T47D (cell line): Measurements from ENCODE around the gene TREX2.

ENCODE experiments used
- DNase-seq, 2 experiments: peaks; one replicate each; pipeline versions ENCODE4 v3.0.0 to v3.0.0-alpha.2; 2011 to 2012; ENCODE audit warnings: low read depth in 1 of 2, low spot score in 1 of 2
- JUND ChIP-seq: IDR thresholded peaks from 2 replicates; pipeline ENCODE4 v1.6.1; 2012; ENCODE audit warnings: low read depth
- in situ Hi-C: cut with HindIII; loops from 2 replicates; pipeline ENCODE4 v1.10.0; 2016; ENCODE audit warnings: low sequenced_read_pairs, low pct_unique_long_range_greater_than_20kb

Gene TREX2

DNA sequence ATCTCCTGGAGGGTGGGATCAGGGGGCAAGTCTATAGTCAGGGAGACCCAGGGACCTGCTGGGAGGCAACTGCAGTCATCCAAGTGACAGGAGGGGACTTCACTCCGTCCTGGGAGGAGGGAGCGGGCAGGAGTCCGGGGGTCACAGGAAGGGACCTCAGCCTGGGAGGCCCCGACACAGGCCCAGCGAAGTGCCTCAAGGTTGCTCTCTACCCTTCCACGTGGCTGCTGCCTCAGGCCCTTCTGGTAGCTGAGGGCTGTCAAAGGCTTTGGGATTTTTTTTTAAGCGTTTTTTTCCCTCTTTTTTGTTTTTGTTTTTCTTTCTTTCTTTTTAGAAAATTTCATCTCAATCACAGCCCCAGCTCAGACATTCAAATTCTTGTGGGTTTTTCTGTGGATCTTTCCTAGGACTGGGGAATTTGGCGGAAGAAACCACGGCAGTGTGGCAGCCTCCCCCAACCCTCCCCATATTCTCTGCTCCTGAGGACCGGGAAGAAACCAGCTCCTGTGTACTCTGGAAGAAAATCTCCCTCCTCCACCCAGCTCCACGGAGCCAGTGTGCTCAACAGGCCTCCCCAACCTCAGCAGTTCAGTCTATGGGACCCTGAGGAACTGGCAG, 25.9 kb upstream of the TREX2 start:
- no peak for TF ChIP-seq JUND
- no peak for DNase-seq
- in situ Hi-C loops = no loop called here

DNA sequence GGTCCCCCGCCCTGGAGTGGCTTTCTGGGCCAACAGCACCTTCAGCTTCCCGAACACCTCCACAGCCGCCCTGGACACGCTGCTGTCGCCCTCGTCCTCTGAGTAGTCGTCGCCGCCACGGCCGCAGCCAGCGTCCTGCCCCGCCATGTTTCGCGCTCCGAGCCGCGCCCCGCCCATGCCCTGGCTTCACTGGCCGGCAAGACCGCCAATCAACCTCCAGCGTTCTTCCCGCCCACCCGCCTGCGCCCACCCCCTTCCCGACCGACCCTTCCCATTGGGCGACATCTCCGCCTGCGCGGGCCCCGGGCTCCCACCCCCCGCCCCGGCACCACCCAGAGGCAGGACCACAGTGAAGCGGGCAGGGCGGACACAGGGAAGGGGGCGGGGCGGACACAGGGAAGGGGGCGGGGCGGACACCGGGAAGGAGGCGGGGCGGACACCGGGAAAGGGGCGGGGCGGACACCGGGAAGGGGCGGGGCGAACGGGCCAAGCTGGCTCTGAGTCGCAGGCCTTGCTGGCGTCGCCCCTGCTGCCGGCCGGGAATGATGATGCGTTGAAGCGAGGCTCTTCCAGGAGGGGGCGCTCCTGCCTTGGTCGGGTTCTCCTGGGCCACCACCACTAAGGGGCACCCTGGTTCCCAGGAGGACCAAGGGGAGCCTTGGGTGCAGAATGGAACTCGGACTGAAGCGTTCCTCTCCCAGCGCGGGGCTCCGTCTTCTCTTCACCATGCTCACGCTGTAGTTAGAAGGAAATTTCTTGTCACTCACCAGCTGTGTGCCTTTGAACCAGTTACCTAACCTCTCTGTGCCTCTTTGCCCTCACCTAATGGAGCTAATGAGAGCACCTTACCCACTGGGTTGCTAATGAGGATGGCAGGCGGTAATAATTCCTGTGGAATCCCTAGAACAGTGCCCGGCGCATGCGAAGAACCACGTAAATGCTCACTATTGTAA, 24.8 kb upstream of the TREX2 start, which contains the start of gene HAUS7:
TSS of gene HAUS7 (minus strand) at position 166 of the 953 bp plus-strand sequence. CDS start at position 147, 19 bp downstream.
- no peak for TF ChIP-seq JUND
- in situ Hi-C loops = no loop called here
- peak; percentile 77 to 90 for DNase-seq

DNA sequence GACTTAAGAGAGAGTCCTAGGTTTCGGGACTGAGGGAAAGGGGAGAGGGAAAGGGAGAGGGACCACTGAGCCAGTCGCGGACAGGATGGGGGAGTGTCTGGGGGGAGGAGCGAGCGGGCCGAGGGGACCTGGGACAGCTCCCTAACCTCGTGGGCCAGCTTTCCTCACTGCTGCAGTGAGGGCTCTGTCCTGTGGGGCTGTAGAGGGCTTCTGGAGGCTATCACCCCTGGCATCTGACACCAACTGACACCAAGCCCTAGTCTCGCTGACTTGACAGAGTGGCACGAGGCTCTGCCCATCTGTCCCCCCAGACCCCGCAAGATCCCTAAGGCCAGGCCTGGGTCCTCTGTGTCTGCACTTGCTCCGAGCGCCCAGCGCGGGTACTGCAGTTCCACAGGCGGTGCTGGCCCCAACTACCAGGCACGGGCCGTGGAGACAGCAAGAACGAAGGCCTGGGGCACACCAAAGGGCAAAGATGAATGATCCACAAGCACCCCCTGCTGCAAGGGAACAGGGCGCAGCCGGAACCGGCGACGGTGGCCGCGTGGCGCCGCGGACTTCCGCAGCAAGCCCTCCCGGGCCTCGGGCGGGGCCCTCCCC, 24.1 kb upstream of the TREX2 start:
- DNase-seq = no peak
- in situ Hi-C loops = no loop called here
- no peak for TF ChIP-seq JUND

DNA sequence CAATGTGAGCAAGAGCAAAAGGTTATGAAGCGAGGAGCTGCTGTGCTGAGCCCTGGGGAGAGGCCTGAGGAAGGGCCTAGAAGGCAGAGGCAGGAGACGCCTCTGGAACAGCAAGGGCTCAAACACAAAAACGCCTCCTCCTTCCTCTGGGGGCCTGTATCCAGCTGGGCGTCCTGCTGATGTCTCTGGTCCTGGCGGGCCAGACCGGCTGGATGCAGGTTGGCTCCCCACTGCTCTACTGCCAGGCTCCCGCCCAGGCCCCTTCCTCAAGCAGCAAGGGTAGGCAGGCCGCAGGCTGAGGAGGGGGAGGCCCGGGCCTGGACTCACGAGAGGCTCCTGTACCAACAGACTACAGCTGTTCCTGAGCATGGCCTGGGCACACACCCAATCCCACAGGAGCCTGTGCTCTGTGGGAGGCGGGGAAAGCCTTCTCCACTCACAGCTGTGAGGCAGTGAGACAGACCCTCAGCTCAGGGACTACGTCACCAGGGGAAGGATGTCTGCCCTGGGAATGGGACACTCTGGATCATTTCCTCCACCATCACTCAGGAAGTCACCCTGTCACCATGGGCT, 22.2 kb upstream of the TREX2 start:
- DNase-seq = no peak
- in situ Hi-C loops = no loop called here
- no peak for TF ChIP-seq JUND

DNA sequence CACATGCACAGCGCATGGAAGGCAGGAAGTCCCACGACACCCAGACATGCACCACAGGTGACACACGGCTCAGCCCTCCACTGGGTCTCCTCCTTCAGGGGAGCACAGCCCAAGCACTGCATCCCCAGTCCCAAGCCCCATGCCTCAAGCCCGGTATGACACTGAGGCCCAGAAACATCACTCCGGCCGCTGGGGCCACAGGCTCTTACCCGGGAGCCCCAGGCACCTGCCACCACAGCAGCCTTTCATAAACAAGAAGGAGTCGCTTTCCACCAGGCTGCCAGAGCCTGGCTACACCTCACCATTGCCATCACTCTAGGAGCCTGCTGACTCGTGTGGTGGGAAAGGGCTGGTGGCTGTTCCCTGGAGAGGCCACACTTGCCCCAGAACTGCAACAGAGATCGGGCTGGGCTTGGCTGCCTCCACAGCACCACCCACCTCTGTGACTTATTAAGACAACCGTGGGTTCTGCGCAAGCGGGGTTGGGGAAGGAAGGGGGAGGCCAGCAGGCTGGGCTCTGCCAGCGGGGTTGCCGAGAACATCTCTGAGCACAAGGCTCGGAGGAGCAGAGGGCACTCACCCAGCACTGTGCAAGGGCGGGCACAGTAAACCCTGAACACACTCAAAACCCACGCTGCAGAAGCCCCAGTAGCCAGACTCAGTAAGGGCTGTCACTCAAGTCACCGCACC, 20.0 kb upstream of the TREX2 start:
- in situ Hi-C loops = no loop called here
- no peak for TF ChIP-seq JUND
- no peak for DNase-seq

DNA sequence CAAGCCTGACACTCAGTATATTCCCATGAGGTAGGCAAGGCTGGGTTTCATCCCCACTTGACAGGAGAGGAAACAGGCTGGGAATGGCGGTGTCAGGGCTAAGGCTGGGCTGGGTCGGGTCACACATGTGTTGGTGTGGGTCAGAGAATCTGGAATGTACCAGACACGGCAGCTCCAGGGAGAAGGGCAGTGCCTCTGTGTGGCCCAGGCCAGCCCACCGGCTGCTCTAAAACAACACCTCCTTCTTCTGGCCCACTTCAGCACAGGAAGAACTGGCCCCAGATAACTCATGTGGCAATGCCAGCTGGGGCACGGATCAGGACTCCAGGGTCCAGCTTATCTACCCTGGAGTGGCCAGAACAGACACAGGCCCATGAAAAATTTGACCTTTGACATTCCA, 18.3 kb upstream of the TREX2 start:
- in situ Hi-C loops = no loop called here
- no peak for DNase-seq
- no peak for TF ChIP-seq JUND

DNA sequence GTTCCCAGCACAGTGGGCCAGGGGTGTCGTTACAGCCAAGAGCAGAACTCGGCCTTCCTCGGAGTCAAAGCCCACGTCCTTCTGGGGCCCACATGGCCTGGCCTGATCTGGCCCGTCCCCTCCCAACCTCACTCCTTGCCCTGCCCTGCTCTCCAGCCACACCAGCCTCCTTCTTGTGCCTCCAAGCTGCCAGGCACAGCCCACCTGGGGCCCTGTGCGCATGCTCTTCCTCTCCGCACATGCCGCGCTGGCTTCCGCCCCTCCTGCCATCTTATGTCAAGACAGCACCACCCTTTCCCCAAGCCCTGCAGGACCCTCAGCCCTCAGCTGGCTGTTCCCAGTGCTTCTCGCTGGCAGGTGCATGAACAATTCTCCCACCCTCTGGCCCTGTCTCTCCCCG, 17.7 kb upstream of the TREX2 start:
- in situ Hi-C loops = no loop called here
- no peak for TF ChIP-seq JUND
- DNase-seq = no peak

DNA sequence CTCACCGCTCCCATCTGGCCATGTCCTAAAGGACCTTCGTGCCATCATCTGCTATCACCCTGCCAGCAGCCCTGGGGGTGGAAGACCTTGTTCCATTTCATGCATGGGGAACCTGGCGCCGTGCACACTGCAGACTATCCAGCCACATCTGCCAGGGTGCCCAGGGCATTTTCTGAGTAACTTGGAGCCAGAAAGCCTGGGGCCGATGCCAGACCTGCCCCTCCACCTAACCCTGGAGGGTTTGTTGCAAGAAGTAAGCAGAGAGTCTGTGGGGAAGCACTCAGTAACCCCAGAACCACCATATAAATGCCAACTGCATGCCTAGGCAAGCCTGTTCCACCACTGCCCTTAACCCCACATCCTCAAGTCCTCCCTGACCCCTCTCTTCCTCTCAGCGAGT, 17.2 kb upstream of the TREX2 start:
- no peak for DNase-seq
- in situ Hi-C loops = no loop called here

DNA sequence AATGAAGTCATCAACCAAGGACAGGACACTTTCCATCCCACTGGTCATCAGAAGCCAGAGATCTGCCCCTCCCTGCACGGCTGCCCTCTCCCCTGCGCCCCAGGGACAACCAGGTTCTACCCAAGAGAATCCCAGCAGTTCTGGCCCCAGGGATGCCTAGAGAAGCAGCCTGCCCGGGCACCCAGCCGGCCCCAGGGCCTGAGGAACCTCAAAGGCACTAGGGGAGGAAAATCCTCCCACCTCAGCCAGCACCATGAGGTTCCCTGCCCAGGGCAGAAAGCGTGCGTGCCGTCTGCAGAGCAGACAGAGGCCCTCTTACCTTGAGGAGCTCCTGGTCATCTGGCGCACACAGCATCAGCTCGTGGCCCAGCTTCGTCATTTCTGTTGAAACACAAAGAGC, 16.4 kb upstream of the TREX2 start:
- TF ChIP-seq JUND = no peak
- DNase-seq = no peak
- in situ Hi-C loops = no loop called here

More for the DNA sequence above, 17.2 kb upstream of the TREX2 start:
- TF ChIP-seq JUND = no peak

DNA sequence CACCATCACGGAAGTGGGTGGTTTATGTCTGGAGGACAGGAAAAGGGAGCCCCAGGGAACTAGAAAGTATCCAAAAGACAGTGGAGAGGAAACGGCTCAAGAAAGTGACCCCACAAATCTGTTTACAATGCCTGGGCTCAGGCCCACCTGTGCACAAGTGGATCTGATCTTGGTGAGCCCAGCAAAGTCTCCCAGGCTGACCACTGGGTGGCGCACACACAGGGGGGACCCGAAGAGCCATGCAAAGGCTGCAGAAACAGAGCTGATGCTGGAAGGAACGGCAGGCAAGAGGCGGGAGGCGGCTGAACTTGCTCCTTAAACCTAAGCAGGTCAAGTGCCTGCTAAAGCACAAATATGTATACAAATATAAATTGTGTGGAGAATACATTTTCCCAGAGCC, 15.0 kb upstream of the TREX2 start:
- DNase-seq = peak in 1 of 2 experiments; percentile 52
- no peak for TF ChIP-seq JUND
- in situ Hi-C loops = no loop called here

DNA sequence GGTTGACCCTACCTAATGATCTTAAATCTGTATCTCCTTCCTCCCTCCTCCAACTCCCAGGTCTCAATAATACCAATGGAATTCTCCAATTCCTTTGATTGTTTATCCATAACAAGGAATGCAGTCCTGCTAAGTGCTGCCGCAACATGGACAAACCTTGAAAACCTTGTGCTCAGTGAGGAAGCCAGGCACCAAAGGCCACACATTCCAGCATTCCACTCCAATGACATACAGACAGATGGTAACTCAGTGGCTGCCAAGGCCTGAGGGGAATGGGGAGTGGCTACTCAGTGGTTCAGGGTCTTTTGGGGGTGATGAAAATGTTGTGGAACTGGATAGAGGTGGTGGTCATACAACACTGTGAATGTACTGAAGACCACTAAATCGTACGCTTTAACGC, 14.1 kb upstream of the TREX2 start:
- TF ChIP-seq JUND = no peak
- DNase-seq = peak in 1 of 2 experiments; percentile 64
- in situ Hi-C loops = no loop called here

DNA sequence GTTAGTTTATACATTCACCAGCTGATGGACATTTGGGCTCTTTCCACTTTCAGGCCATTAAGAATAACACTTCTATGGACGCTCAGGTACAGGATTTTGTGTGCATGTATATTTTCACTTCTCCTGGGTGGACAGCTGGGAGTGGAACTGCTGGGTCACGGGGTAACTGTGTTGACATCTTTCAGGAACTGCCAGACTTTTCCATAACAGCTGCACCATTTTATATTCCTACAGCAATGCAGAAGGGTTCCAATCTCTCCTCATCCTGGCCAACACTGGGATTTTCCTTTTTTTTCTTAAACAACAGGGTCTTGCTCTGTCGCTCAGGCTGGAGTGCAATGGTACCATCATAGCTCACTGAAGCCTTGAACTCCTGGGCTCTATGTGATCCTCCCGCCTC, 12.6 kb upstream of the TREX2 start:
- TF ChIP-seq JUND = no peak
- in situ Hi-C loops = no loop called here
- DNase-seq = no peak
